Spleen (tissue), 11 donors: ENCODE measurements around the gene ZDHHC1. TPM values are rescaled to one million over a fixed set of nuclear protein-coding genes. Genes with fewer than 3 reads are reported as not detected.

Experiments used
- DNase-seq: peaks from one replicate; pipeline ENCODE4 v3.0.0-alpha.2; 2020
- H3K27ac ChIP-seq, 8 donors: fragments of 200-600 bp; sonication (generic) in 7 of 8; 1 replicate in 4 of 8; 2 replicates in 4 of 8; pipeline versions ENCODE4 v1.5.0 to v1.8.0; 2016 to 2021; ENCODE audit warnings: inconsistent platforms in 4 of 8, mild to moderate bottlenecking in 4 of 8, moderate library complexity in 1 of 8
- H3K27me3 ChIP-seq, 7 donors: fragments of 200-600 bp; sonication (generic) in 6 of 7; replicated peaks in 1 of 7; 1 replicate in 4 of 7; 2 replicates in 3 of 7; pipeline versions ENCODE4 v1.5.0 to v1.8.0; 2016 to 2021; ENCODE audit warnings: inconsistent platforms in 3 of 7, mild to moderate bottlenecking in 1 of 7
- H3K36me3 ChIP-seq, 6 donors: fragments of 200-600 bp; sonication (generic) in 5 of 6; 1 replicate in 4 of 6; 2 replicates in 2 of 6; pipeline versions ENCODE4 v1.5.0 to v1.8.0; 2016 to 2021; ENCODE audit warnings: inconsistent platforms in 2 of 6
- H3K4me1 ChIP-seq, 6 donors: fragments of 200-600 bp; sonication (generic) in 5 of 6; 1 replicate in 3 of 6; 2 replicates in 3 of 6; pipeline versions ENCODE4 v1.5.0 to v1.8.0; 2016 to 2021; ENCODE audit warnings: inconsistent platforms in 3 of 6
- H3K4me3 ChIP-seq, 8 donors: fragments of 200-600 bp; sonication (generic) in 7 of 8; 1 replicate in 4 of 8; 2 replicates in 4 of 8; pipeline versions ENCODE4 v1.5.0 to v1.8.0; 2016 to 2021; ENCODE audit warnings: inconsistent platforms in 4 of 8, mild to moderate bottlenecking in 4 of 8, moderate library complexity in 2 of 8
- H3K9me3 ChIP-seq, 8 donors: fragments of 200-600 bp; sonication (generic) in 7 of 8; 1 replicate in 4 of 8; 2 replicates in 4 of 8; pipeline versions ENCODE4 v1.5.0 to v1.8.0; 2016 to 2021; ENCODE audit warnings: inconsistent platforms in 4 of 8
- POLR2A ChIP-seq, 3 donors: fragments of 450-650 bp; IDR thresholded peaks; one replicate each; pipeline ENCODE4 v1.5.1; 2017; ENCODE audit warnings: antibody characterized with exemption in 3 of 3, mild to moderate bottlenecking in 1 of 3
- POLR2AphosphoS5 ChIP-seq, 3 donors: sonication (generic); formaldehyde crosslinking; IDR thresholded peaks; one replicate each; pipeline ENCODE4 v1.5.1; 2017; ENCODE audit warnings: antibody characterized with exemption in 3 of 3
- WGBS, 5 donors: extraction: QIAGEN DNeasy Blood & Tissue Kit in 3 of 5; methylation state at CpG; one replicate each; pipeline versions ENCODE4 v1.1.5 to v1.1.7; 2013 to 2018; 5-methylcytosine and 5-hydroxymethylcytosine counted together
- intact Hi-C: fragments of 100-400 bp; cut with DNase I; formaldehyde crosslinking; loops from one replicate; pipeline ENCODE4 v1.15.0; 2023; ENCODE audit warnings: low total_unique reads
- polyA plus RNA-seq, 3 donors: library from polyadenylated mRNA; stranded (reverse); fragments of 200-250 nt; gene quantifications; one replicate each; pipeline ENCODE4 v1.2.1, GENCODE V29; 2013
- total RNA-seq, 7 donors: library from RNA; depleted of rRNA in 3 of 7; stranded (reverse); fragments of >200 nt in 3 of 7; fragmentation: NEBNext Ultra II Directional in 4 of 7; extraction: Animal tissue kit (Norgen Biotek cat#: 25700) in 4 of 7; gene quantifications; one replicate each; pipeline versions ENCODE4 v1.1.0 to v1.2.1, GENCODE V29; 2016 to 2021
- TF ChIP-seq, protein P1 (sequence below), 11 experiments: fragments of 200-600 bp in 7 of 11; fragments of 450-650 bp in 4 of 11; sonication (generic) in 4 of 11; IDR thresholded peaks in 8 of 11; conservative IDR thresholded peaks in 3 of 11; 1 replicate in 7 of 11; 2 replicates in 4 of 11; pipeline versions ENCODE4 v1.4.0 to v1.8.0; 2016 to 2021; ENCODE audit warnings: antibody characterized with exemption in 11 of 11, inconsistent platforms in 4 of 11, mild to moderate bottlenecking in 1 of 11
- donor health status: healthy with polysubstance abuse.
- donor health status: DM: no; HTN: no; CAD: no; lungs with moderate emphysema.
- donor health status: DM: no; HTN: no; CAD: no.
- donor health status: Bipolar disorder and iron deficiency.
- donor health status: healthy.
- donor health status: DM: no; HTN: no; CAD: no.
- donor health status: DM: yes; HTN: yes; CAD: no.

Gene ZDHHC1
- total and polyA plus RNA-seq, 10 donors = 2.1 to 31.2 (median 15.3) TPM

GRCh38 chr16:67407176-67407787 is 9.0 kb downstream of the ZDHHC1 start:
- Histone ChIP-seq H3K36me3 (no peaks in the 10 kb centered on the region), H3K27ac (peak overlapping the region in 2 of 8 donors; percentile 13 to 36), H3K27me3 (no peaks in the 10 kb centered on the region), H3K4me3 (no peak overlapping the region), H3K4me1 (peaks cover 0 to 27% (median 10%) of the 10 kb centered on the region in 6 donors), H3K9me3 (no peaks in the 10 kb centered on the region)
- 81 to 93% (median 85%) methylated on average over 5 to 7 of the region's 7 CpGs for WGBS, 5 donors
- no peak for DNase-seq
- TF ChIP-seq POLR2A (IDR thresholded peaks at IDR 0.05) (no peak), POLR2AphosphoS5 (IDR thresholded peaks at IDR 0.05) (no peak)
- TF ChIP-seq, protein P1, sequence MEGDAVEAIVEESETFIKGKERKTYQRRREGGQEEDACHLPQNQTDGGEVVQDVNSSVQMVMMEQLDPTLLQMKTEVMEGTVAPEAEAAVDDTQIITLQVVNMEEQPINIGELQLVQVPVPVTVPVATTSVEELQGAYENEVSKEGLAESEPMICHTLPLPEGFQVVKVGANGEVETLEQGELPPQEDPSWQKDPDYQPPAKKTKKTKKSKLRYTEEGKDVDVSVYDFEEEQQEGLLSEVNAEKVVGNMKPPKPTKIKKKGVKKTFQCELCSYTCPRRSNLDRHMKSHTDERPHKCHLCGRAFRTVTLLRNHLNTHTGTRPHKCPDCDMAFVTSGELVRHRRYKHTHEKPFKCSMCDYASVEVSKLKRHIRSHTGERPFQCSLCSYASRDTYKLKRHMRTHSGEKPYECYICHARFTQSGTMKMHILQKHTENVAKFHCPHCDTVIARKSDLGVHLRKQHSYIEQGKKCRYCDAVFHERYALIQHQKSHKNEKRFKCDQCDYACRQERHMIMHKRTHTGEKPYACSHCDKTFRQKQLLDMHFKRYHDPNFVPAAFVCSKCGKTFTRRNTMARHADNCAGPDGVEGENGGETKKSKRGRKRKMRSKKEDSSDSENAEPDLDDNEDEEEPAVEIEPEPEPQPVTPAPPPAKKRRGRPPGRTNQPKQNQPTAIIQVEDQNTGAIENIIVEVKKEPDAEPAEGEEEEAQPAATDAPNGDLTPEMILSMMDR (IDR thresholded peaks at IDR 0.05 in 8 of 11, conservative IDR thresholded peaks at IDR 0.05 in 3 of 11) = no peak
- intact Hi-C loops = loop anchor here (10.0 kb wide), 1 partner anchor 142 kb away; no protein-coding TSS in a partner anchor

DNA sequence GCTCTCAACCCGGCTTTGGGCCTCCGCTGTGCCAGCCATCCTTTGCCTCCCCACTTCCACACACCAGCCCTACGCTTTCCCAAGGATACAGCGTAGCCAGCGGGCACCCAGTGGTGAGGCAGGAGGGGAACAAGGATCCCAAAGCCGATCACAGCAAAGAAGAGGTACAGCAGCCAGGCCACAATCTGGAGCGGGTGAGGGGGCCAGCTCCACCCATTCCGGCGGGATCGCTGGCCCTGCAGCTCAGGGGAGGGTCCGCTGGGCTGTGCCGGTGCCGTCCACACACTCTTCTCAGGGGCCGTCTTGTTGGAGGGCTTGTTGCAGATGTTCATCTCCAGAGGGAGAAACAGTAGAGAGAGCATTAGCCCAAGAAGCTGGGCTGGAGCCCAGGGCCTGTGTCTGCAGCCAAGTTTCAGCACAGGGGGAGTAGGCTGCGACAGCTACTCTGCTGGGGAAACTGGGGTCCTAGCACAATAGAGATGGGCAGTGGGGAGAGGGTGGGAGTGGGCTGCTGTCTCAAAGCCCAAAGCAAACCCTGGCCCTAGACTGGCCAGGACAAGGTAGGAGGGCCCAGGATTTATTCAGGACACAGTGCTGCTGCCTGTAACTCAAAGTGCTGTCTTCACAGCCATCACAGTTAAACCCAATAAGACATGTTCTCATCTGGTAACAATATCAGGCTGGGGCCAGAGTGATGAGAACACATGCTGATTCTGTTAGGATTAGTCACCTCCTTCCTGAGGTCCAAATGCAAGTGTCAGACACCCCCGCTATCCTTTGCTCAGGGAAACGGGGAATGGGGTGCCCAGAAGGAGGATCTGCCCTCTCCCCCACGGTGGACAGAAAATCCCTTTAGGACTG is 9.9 kb downstream of the ZDHHC1 start:
- WGBS, 5 donors = 65 to 94% (median 88%) methylated on average over 16 to 18 of the region's 18 CpGs
- TF ChIP-seq, protein P1 (IDR thresholded peaks at IDR 0.05 in 8 of 11, conservative IDR thresholded peaks at IDR 0.05 in 3 of 11) = no peak
- TF ChIP-seq POLR2AphosphoS5 (IDR thresholded peaks at IDR 0.05) (no peak), POLR2A (IDR thresholded peaks at IDR 0.05) (no peak)
- Histone ChIP-seq H3K4me1 (peaks cover 0 to 21% (median 9%) of the 10 kb centered on the region in 6 donors), H3K36me3 (no peaks in the 10 kb centered on the region), H3K4me3 (no peak overlapping the region), H3K9me3 (no peaks in the 10 kb centered on the region), H3K27me3 (no peaks in the 10 kb centered on the region), H3K27ac (peak overlapping the region in 4 of 8 donors; percentile 3 to 36 (median 14))
- no peak for DNase-seq
- intact Hi-C loops = loop anchor here (10.0 kb wide), 1 partner anchor 142 kb away; no protein-coding TSS in a partner anchor

DNA sequence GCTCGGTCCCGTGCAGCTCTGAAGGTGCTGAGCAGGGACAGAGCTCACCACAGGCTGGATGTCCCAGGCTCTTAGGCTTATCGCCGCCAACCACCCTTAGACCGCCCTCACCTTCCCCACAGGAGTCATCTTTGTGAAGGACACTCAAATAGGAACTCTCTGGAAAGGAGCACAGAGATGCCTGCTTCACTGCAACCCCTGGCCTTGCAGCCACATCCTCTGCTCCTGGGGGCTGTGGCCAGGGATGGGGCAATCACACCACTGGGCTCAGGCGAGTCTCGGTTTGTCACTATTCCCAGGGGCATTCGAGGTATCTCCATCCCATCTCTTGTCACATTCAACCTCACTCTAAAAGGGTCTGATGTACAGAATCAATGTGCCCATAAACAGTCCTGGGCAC is 10.9 kb downstream of the ZDHHC1 start:
- no peak overlapping the region for H3K27ac ChIP-seq
- intact Hi-C loops = loop anchor here (10.0 kb wide), 1 partner anchor 141 kb away; no protein-coding TSS in a partner anchor
- 77 to 86% (median 79%) methylated on average over 7 to 8 of the region's 8 CpGs for WGBS, 5 donors
- no peak for TF ChIP-seq POLR2AphosphoS5 (IDR thresholded peaks at IDR 0.05)
- TF ChIP-seq, protein P1 (IDR thresholded peaks at IDR 0.05 in 8 of 11, conservative IDR thresholded peaks at IDR 0.05 in 3 of 11) = no peak
- TF ChIP-seq POLR2A (IDR thresholded peaks at IDR 0.05) = no peak
- H3K9me3 ChIP-seq = no peaks in the 10 kb centered on the region
- DNase-seq = no peak
- H3K36me3 ChIP-seq = no peaks in the 10 kb centered on the region
- no peak overlapping the region for H3K4me3 ChIP-seq
- H3K4me1 ChIP-seq = peaks cover 0 to 21% (median 8%) of the 10 kb centered on the region in 6 donors
- no peaks in the 10 kb centered on the region for H3K27me3 ChIP-seq
